K562 (cell line): ENCODE results near the gene NT5C. TPM values are rescaled to one million over a fixed set of nuclear protein-coding genes. Genes with fewer than 3 reads are reported as not detected.
A peak's percentile ranks its signal among the peaks of the same experiment; 100 is the strongest.

ENCODE experiments used
- ARID2 ChIP-seq: fragments of 450-650 bp; IDR thresholded peaks from 2 replicates; pipeline ENCODE4 v1.6.1; 2017; ENCODE audit warnings: antibody characterized with exemption, mild to moderate bottlenecking
- BCL6 ChIP-seq: fragments of 250-450 bp; sonication (Bioruptor Pico); IDR thresholded peaks from 2 replicates; pipeline ENCODE4 v1.4.0; 2020
- CTCF ChIP-seq, 3 experiments: IDR thresholded peaks in 2 of 3; conservative IDR thresholded peaks in 1 of 3; 2 replicates each; pipeline ENCODE4 v1.5.1; 2011 to 2012; ENCODE audit warnings: low read length in 3 of 3, mild to moderate bottlenecking in 3 of 3, control low read depth in 2 of 3, improper control_type of control experiment in 1 of 3, inconsistent platforms in 1 of 3, low read depth in 1 of 3, mixed read lengths in 1 of 3, moderate library complexity in 1 of 3; ENCODE audit not compliant: insufficient read depth in 2 of 3
- DDX20 ChIP-seq: fragments of 450-650 bp; IDR thresholded peaks from 2 replicates; pipeline ENCODE4 v1.6.1; 2016; ENCODE audit warnings: missing genetic modification characterization, low read depth, mild to moderate bottlenecking, missing compliant biosample characterization, moderate library complexity
- ETS1 ChIP-seq: conservative IDR thresholded peaks from 2 replicates; pipeline ENCODE4 v1.6.1; 2011; ENCODE audit warnings: low read depth, mild to moderate bottlenecking, low read length; ENCODE audit not compliant: control insufficient read depth
- ETV5 ChIP-seq: sonication (generic); formaldehyde crosslinking; IDR thresholded peaks from 2 replicates; pipeline ENCODE4 v1.4.0; 2020; ENCODE audit warnings: low read depth, mild to moderate bottlenecking, missing genetic modification reagents
- FOXA3 ChIP-seq, 2 experiments: fragments of 450-650 bp in 1 of 2; sonication (generic) in 1 of 2; formaldehyde crosslinking; IDR thresholded peaks in 1 of 2; conservative IDR thresholded peaks in 1 of 2; 2 replicates each; pipeline versions ENCODE4 v1.4.0 to v1.8.0; 2020 to 2022; ENCODE audit warnings: mild to moderate bottlenecking in 2 of 2, missing genetic modification reagents in 1 of 2
- FOXP4 ChIP-seq: sonication (generic); formaldehyde crosslinking; IDR thresholded peaks from 2 replicates; pipeline ENCODE4 v1.8.0; 2022; ENCODE audit warnings: mild to moderate bottlenecking, missing genetic modification reagents, borderline replicate concordance
- GTF2E2 ChIP-seq: fragments of 200-800 bp; sonication (Bioruptor generic); IDR thresholded peaks from 2 replicates; pipeline ENCODE4 v1.6.1; 2016; ENCODE audit warnings: missing genetic modification characterization, missing compliant biosample characterization
- IFI16 ChIP-seq: fragments of 250-450 bp; sonication (Bioruptor Pico); IDR thresholded peaks from 2 replicates; pipeline ENCODE4 v2.1.2; 2022; ENCODE audit warnings: mild to moderate bottlenecking, inconsistent platforms
- MTA1 ChIP-seq: fragments of 450-650 bp; IDR thresholded peaks from 2 replicates; pipeline ENCODE4 v1.6.1; 2017; ENCODE audit warnings: borderline replicate concordance
- NELFE ChIP-seq: IDR thresholded peaks from 2 replicates; pipeline ENCODE4 v1.6.1; 2011; ENCODE audit warnings: mild to moderate bottlenecking; ENCODE audit not compliant: insufficient read depth, insufficient read length
- RAD51 ChIP-seq: fragments of 450-650 bp; IDR thresholded peaks from 2 replicates; pipeline ENCODE4 v1.7.1; 2016; ENCODE audit warnings: low read depth, mild to moderate bottlenecking, borderline replicate concordance
- SAFB2 ChIP-seq: fragments of 200-400 bp; formaldehyde crosslinking; IDR thresholded peaks from 2 replicates; pipeline ENCODE4 v1.6.1; 2018; ENCODE audit warnings: borderline replicate concordance, low read length, low read depth, moderate library complexity; ENCODE audit not compliant: severe bottlenecking
- TEAD2 ChIP-seq: fragments of 450-650 bp; IDR thresholded peaks from 2 replicates; pipeline ENCODE4 v1.6.1; 2016; ENCODE audit warnings: missing genetic modification characterization, control low read depth, missing compliant biosample characterization
- TRIM25 ChIP-seq: fragments of 450-650 bp; IDR thresholded peaks from 2 replicates; pipeline ENCODE4 v1.7.0; 2016; ENCODE audit warnings: borderline replicate concordance
- ZBTB26 ChIP-seq: fragments of 450-650 bp; formaldehyde crosslinking; IDR thresholded peaks from 2 replicates; pipeline ENCODE4 v1.4.0; 2022; ENCODE audit warnings: missing genetic modification characterization
- ZNF239 ChIP-seq: fragments of 250-450 bp; sonication (Bioruptor Pico); IDR thresholded peaks from 2 replicates; pipeline ENCODE4 v1.4.0; 2020; ENCODE audit warnings: mild to moderate bottlenecking
- ZNF76 ChIP-seq: fragments of 250-450 bp; sonication (Bioruptor Pico); IDR thresholded peaks from 2 replicates; pipeline ENCODE4 v1.4.0; 2020; ENCODE audit warnings: mild to moderate bottlenecking, moderate library complexity, borderline replicate concordance
- polyA plus RNA-seq, 8 experiments: library from polyadenylated mRNA; depleted of rRNA in 4 of 8; stranded (reverse) in 5 of 8; unstranded in 3 of 8; fragments of >200 nt; fragmentation: Nextera tagmentation in 2 of 8; fragmentation: Illumina TruSeq in 1 of 8; extraction: Ambion mirVana in 2 of 8; extraction: Trizol in 1 of 8; gene quantifications; 2 replicates each; pipeline versions ENCODE4 v1.2.1 to v1.2.3, GENCODE V29; 2011 to 2014; ENCODE audit warnings: inconsistent platforms in 1 of 8, missing spikeins in 1 of 8
- total RNA-seq, 7 experiments: library from RNA; depleted of rRNA in 6 of 7; stranded (reverse); fragments of >200 nt in 6 of 7; fragmentation: Illumina TruSeq in 2 of 7; extraction: Trizol in 2 of 7; gene quantifications; 2 replicates each; pipeline versions ENCODE4 v1.2.1 to v1.2.3, GENCODE V29; 2011 to 2021; ENCODE audit warnings: low replicate concordance in 1 of 7

Gene NT5C
- total and polyA plus RNA-seq, 9 of the 15 experiments (the other 6 are each of a cell fraction or from before 2014, with no cell fraction given): 2.9 to 205 (median 45.0) TPM

GRCh38 chr17:75087558-75088453, 43.7 kb downstream of the NT5C start, which contains the start of gene SLC16A5 (continued):
- TF ChIP-seq DDX20 (tag): no peak
- TF ChIP-seq IFI16 (CRISPR knock-in tag): no peak
- no peak for TF ChIP-seq NELFE
- TF ChIP-seq FOXP4: no peak
- no peak for TF ChIP-seq RAD51
- no peak for TF ChIP-seq BCL6 (CRISPR knock-in tag)
- TF ChIP-seq ZBTB26 (CRISPR knock-in tag): no peak
- no peak for TF ChIP-seq TRIM25
- TF ChIP-seq ETV5 (CRISPR knock-in tag): peak; percentile 16; the same call in 1 of the 2 replicates
- TF ChIP-seq TEAD2 (tag): no peak
- TF ChIP-seq ETS1: no peak
- TF ChIP-seq SAFB2: no peak
- no peak for TF ChIP-seq ZNF76 (CRISPR knock-in tag)
- no peak for TF ChIP-seq MTA1
- no peak for TF ChIP-seq ZNF239 (CRISPR knock-in tag)
- no peak for TF ChIP-seq CTCF (IDR thresholded peaks at IDR 0.05 in 2 of 3, conservative IDR thresholded peaks at IDR 0.05 in 1 of 3; ENCODE audit: insufficient read depth in 2 of 3, low read depth in 1 of 3, low read length in 3 of 3)
- TF ChIP-seq ARID2: no peak
- TF ChIP-seq FOXA3 (CRISPR knock-in tag; conservative IDR thresholded peaks at IDR 0.05 in 1 of 2, IDR thresholded peaks at IDR 0.05 in 1 of 2): no peak
- no peak for TF ChIP-seq GTF2E2 (tag)
